NCI-H146 treated with DMSO at 0.1 percent for 48 hours (cell line): ENCODE results near the gene ADGRV1.

ENCODE experiments used
- DNase-seq: peaks from one replicate; lab custom pipeline; 2025; ENCODE audit not compliant: unreplicated experiment; lab: John Stamatoyannopoulos, UW

Gene ADGRV1

DNA sequence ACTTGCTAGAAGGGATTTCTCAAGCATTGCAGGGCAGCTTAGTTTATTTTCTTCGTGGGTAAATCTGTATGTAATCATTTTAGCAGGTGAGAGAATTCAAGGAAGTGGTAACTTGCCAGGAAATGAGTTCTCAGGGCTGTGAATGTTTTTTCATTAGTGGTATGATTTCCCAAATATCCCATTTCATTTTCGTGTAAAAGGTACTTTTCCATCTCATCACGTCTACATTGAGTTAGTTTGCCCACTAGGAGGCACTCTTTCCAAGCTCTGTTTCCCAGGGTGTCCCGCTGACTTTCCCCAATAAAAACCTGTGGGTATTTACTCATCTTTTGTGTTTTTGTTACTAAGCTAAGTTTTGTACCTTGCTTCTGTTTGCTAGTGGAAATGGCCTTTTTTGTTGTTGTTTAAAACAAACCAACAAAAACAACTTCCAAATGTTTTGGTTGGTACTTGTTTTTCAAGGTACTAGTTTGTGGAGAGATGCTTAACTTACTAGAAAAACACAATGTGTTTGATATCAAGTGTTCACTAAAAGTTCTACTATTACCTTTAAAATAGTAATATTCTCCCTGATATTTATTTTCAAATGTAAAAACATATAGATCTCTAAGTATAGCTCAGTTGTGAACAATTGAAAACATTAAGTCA lies 373.6 kb downstream of the ADGRV1 start:
- peak; percentile 31 for DNase-seq

GRCh38 chr5:90933298-90933697 lies 374.7 kb downstream of the ADGRV1 start:
- DNase-seq = no peak

- DNase-seq = no peak
These were observed 375.6 kb downstream of the ADGRV1 start for GRCh38 chr5:90934091-90934719.

DNA sequence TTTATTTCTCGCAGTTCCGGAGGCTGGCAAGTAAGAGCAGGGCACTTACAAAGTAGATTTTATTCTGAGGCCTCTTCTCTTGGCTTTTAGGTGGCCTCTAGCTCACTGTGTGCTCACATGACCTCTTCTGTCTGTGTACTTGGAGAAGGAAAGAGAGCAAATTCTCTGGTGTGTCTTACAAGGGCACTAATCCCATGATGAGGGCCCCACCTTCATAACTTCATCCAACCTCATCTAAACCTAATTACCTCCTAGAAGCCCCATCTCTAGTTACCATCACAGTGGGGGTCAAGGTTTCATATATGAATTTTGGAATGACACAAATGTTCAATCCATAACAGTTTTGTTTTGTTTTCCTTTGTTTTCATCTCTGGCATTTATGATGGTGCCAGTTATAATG lies 376.1 kb downstream of the ADGRV1 start:
- DNase-seq = no peak

GRCh38 chr5:90939211-90939610 lies 380.6 kb downstream of the ADGRV1 start:
- no peak for DNase-seq

DNA sequence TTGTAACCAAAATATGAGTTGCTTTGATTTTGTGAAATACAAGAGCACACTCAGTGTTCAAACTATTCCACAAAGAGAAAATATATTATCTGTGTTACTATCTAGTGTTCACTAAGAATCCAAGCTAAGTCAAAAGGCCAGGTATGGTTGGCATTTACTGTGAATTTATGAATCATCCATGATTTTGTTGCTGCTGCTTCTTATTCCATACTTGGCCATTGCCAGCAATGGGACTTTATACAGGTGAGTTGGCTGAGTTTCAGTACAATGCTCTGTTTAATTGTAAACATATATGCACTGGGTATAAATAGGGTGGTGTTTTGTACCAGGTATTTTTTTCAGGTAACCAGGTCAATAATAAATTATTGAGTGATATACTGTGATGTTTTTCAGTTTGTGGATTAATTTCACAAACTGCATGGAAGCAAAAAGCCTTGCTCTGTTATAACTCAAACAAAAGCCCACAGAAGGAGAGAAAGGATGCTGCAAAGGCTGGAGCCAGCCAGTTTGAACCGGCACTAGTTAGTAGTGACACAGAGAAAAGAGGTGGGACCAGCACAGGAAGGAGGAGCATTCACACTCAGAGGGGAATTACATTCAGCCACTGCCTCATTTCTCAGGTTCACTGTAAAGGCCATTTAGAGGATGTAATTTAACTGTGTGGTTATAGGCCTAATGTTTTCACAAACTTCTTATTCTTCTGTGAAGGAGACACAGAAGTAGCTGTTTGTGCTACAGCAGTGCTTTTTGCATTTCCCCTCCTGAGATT lies 381.8 kb downstream of the ADGRV1 start:
- DNase-seq = peak; percentile 66

DNA sequence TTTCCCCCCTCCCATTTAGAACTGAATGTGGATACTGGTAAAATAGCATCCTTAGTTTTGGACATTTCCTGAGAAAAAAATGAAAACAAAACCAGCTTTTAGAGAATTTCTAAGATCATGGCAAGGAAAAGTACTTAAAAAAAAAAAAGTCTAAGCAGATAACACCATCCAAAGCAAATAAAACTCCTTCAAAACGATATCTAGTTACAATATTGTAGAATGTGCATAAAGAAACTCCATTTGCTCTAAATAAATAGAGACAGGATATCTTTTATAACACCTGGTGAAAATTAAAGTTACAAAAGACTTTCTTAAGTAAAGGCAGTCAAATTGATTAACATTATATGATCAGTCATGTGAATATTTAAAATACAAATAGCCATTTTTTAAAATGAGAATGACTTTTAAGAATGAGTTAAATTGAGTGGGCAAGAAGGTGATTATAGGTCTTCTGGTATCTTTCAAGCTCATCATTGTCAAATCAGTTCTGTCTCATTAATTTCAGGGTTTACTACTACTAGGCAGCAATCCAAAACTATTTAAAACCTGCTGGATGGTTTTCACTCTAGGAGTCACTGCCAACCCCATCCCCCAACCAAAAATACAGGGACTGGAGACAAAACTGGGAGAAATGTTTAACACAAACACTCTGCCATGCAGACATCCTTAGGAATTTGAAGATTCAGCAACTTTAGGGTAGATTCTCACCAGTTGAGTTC lies 382.6 kb downstream of the ADGRV1 start:
- DNase-seq = no peak

- DNase-seq = no peak
These were observed 385.5 kb downstream of the ADGRV1 start for GRCh38 chr5:90944116-90944515.

- DNase-seq = no peak
These were observed 389.1 kb downstream of the ADGRV1 start for GRCh38 chr5:90947667-90948066.

- no peak for DNase-seq
These were observed 390.4 kb downstream of the ADGRV1 start for GRCh38 chr5:90948969-90949368.

DNA sequence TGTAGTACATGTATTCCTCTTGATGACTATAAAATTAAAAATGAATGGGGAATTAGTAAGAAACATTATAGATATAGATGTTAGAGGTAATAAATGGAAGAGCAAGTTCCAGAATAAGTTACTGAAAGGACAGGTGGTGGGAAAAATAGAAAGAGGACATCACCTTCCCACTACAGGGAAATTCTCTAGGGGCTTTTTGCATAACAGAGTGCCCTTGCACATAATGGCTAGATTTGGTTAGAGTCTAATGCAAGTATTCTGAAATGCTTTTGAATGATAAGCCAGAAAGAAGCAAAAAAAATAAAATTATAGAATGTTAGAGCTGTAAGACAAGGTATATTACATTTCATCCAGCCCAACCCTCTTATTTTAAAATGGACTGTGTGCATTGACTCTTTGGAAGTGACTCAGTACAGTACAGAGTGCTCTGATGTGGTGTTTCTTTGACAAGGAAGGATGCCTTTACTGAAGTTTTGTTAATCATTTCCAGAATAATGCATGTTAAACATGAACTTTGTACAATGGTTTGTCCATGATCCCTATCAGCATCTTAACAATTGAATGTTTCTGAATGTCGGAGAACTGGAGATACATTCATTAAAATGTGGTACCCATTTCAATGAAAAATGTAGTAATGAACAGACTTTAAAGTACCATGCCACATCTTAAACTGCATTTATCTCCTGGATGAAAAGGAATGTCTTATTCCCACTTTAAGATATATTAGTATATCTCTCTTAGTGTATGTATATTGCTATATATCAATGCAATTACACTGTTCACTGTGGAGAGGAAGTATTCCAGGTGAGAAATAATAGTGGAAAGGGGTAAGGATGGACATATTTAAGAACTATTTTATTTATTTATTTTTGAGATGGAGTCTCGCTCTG lies 391.1 kb downstream of the ADGRV1 start:
- no peak for DNase-seq

GRCh38 chr5:90955001-90955635 lies 396.5 kb downstream of the ADGRV1 start:
- no peak for DNase-seq

GRCh38 chr5:90956511-90957097 lies 398.0 kb downstream of the ADGRV1 start:
- DNase-seq = no peak

DNA sequence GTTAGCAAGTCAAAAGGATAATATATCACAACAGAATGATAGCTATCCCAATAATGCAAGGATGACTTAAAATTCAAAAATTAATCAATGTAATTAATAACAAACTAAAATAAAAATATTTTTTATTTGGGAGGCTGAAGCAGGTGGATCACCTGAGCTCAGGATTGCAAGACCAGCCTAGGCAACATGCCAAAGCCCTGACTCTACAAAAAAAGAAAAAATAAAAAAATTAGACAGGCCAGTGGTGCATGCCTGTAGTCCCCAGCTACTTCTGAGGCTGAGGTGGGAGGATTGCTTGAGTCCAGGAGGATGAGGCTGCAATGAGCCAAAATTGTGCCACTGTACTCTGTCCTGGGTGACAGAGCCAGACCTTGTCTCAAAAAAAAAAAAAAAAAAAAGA lies 399.3 kb downstream of the ADGRV1 start:
- DNase-seq = no peak

GRCh38 chr5:90959262-90959661 lies 400.7 kb downstream of the ADGRV1 start:
- no peak for DNase-seq

DNA sequence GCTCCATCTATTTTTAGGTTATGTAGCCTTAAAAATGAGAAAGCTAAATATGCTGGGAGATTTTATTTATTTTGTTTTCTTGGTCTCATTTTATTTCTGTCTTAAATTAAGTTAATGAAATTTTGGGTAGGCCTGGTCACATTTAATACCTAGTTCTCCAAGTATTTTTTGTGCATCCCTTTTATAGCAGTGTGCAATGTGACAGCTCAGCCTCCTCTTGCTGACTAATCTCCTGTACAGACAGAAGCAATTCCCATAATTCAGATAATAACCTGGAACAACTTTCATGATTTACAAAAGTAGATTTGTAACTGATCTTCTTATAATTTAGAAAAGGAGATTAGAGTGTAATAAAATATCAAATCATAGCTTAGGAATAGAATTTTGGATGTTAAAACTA lies 403.9 kb downstream of the ADGRV1 start:
- DNase-seq = no peak

DNA sequence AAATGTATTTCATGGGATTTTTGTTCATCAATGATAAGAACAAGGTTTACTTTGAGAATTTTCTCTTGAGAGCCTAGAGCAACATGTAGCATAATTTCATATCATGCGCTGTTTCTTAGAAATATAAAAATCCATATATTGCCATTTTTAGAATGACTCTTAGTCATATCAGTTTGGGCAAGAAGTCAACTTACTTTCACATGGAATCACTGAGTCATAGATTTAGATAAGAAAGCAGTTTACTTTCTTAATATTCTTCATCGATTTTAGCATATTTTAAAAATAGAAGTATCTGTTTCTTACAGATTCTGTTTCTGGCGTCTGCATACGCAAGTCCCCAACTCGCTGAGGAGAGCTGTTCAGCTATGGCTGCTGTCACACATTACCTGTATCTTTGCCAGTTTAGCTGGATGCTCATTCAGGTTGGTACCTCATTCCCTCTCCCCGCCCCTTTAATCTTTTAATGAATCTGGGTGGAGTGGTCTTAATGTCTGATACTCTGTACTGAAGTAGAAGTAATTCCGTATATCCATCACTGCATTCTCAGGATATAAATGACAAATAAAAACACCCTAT lies 406.6 kb downstream of the ADGRV1 start:
- DNase-seq = no peak

DNA sequence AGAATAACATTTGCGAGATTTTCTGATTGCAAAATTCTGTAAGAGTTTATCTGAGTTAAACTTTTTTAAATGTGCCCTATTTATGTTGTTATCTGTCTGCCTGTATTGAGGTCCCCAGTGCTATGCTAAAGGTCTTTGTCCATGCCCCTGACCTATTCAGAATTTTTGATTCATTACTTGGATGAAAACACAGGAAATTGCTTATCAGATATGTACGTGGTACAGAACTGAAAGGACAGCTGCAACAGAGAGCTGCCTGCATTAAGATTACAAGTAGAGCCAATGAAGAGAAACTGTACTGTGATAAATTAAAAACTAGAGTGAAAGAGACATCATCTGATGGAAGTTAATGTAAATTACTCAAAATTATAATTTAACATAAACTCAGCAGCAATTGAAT lies 408.8 kb downstream of the ADGRV1 start:
- DNase-seq = peak; percentile 2

DNA sequence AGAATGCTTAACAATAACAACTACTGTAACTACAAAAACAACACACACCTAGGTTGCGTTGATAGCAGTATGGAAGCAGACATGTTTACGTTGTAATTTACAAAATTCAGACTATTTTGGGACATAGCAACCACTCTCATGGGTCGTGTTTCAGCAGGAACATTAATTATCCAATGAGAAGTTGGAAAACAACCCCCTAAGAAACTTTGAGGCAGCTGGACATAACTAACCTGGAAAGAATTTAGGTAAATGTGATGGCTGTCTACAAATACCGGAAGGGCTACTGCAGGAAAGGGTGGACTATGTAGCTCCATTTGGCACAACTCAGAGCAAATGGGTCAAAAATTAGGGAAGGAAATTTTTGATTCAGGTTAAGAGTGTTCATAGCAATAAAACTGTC lies 409.3 kb downstream of the ADGRV1 start:
- no peak for DNase-seq
